Subcutaneous abdominal adipose tissue (tissue), 5 donors: Measurements from ENCODE around the gene SLAMF9.

Experiments used
- H3K27ac ChIP-seq: one replicate; pipeline ENCODE4 v1.7.0; 2013; ENCODE audit warnings: low read depth, mild to moderate bottlenecking, inconsistent platforms, low read length, moderate library complexity
- H3K27me3 ChIP-seq, 5 donors: one replicate each; pipeline ENCODE4 v1.7.0; 2013; ENCODE audit warnings: low read length in 5 of 5, inconsistent platforms in 1 of 5; ENCODE audit not compliant: control insufficient read depth in 5 of 5, insufficient read depth in 4 of 5
- H3K36me3 ChIP-seq, 5 donors: one replicate each; pipeline ENCODE4 v1.7.0; 2013; ENCODE audit warnings: low read length in 5 of 5; ENCODE audit not compliant: control insufficient read depth in 5 of 5, insufficient read depth in 5 of 5
- H3K4me1 ChIP-seq, 5 donors: one replicate each; pipeline ENCODE4 v1.7.0; 2013; ENCODE audit warnings: low read length in 5 of 5, mild to moderate bottlenecking in 3 of 5, moderate library complexity in 1 of 5; ENCODE audit not compliant: control insufficient read depth in 5 of 5, insufficient read depth in 5 of 5
- H3K4me3 ChIP-seq, 5 donors: one replicate each; pipeline ENCODE4 v1.7.0; 2013; ENCODE audit warnings: low read length in 5 of 5, low read depth in 1 of 5
- H3K9ac ChIP-seq, 5 donors: one replicate each; pipeline ENCODE4 v1.7.0; 2013; ENCODE audit warnings: low read length in 5 of 5, mild to moderate bottlenecking in 4 of 5, moderate library complexity in 3 of 5
- H3K9me3 ChIP-seq, 5 donors: one replicate each; pipeline ENCODE4 v1.7.0; 2013; ENCODE audit warnings: low read length in 5 of 5; ENCODE audit not compliant: control insufficient read depth in 5 of 5
- donor health status: healthy.
- donor health status: healthy.
- donor health status: healthy.
- donor health status: healthy.
- donor health status: healthy.

SLAMF9 gene

GRCh38 chr1:159962176-159962575, 8.1 kb upstream of the SLAMF9 start:
- no peaks in the 10 kb centered on the region for H3K9me3 ChIP-seq
- no peaks in the 10 kb centered on the region for H3K4me1 ChIP-seq
- no peak overlapping the region for H3K9ac ChIP-seq
- H3K27me3 ChIP-seq: peaks cover 0 to 9% (median 5%) of the 10 kb centered on the region in 5 donors
- peak overlapping the region in 2 of 5 donors; percentile 12 to 13 for H3K4me3 ChIP-seq
- no peak overlapping the region for H3K27ac ChIP-seq
- H3K36me3 ChIP-seq: no peaks in the 10 kb centered on the region

GRCh38 chr1:159961636-159962035, 7.6 kb upstream of the SLAMF9 start:
- Histone ChIP-seq H3K4me3 (peak overlapping the region in 4 of 5 donors; percentile 12 to 46 (median 36)), H3K27me3 (peaks cover 0 to 9% (median 5%) of the 10 kb centered on the region in 5 donors), H3K9me3 (no peaks in the 10 kb centered on the region), H3K9ac (no peak overlapping the region), H3K36me3 (no peaks in the 10 kb centered on the region), H3K4me1 (no peaks in the 10 kb centered on the region), H3K27ac (no peak overlapping the region)

- H3K4me3 ChIP-seq: peak overlapping the region in 3 of 5 donors; percentile 29 to 46 (median 42)
- H3K4me1 ChIP-seq: no peaks in the 10 kb centered on the region
- H3K27ac ChIP-seq: no peak overlapping the region
- H3K36me3 ChIP-seq: no peaks in the 10 kb centered on the region
- H3K27me3 ChIP-seq: peaks cover 0 to 9% (median 5%) of the 10 kb centered on the region in 5 donors
- H3K9me3 ChIP-seq: no peaks in the 10 kb centered on the region
- H3K9ac ChIP-seq: no peak overlapping the region
Measured at GRCh38 chr1:159960721-159961381, 6.8 kb upstream of the SLAMF9 start.

- H3K27ac ChIP-seq: no peak overlapping the region
- H3K9me3 ChIP-seq: no peaks in the 10 kb centered on the region
- peaks cover 0 to 8% (median 5%) of the 10 kb centered on the region in 5 donors for H3K27me3 ChIP-seq
- H3K4me1 ChIP-seq: no peaks in the 10 kb centered on the region
- H3K36me3 ChIP-seq: no peaks in the 10 kb centered on the region
- no peak overlapping the region for H3K9ac ChIP-seq
- H3K4me3 ChIP-seq: no peak overlapping the region
Measured at GRCh38 chr1:159959451-159959850, 5.4 kb upstream of the SLAMF9 start.

- no peak overlapping the region for H3K4me3 ChIP-seq
- peaks cover 0 to 11% (median 7%) of the 10 kb centered on the region in 5 donors for H3K27me3 ChIP-seq
- H3K9ac ChIP-seq: no peak overlapping the region
- H3K27ac ChIP-seq: no peak overlapping the region
- H3K9me3 ChIP-seq: no peaks in the 10 kb centered on the region
- H3K4me1 ChIP-seq: peaks cover 0 to 2% (median 0%) of the 10 kb centered on the region in 5 donors
- H3K36me3 ChIP-seq: no peaks in the 10 kb centered on the region
Measured at GRCh38 chr1:159958719-159959380, 4.8 kb upstream of the SLAMF9 start.

- Histone ChIP-seq H3K9me3 (no peaks in the 10 kb centered on the region), H3K4me1 (peaks cover 0 to 5% (median 0%) of the 10 kb centered on the region in 5 donors), H3K27me3 (peaks cover 6 to 17% (median 11%) of the 10 kb centered on the region in 5 donors), H3K9ac (no peak overlapping the region), H3K4me3 (no peak overlapping the region), H3K36me3 (no peaks in the 10 kb centered on the region), H3K27ac (no peak overlapping the region)
Measured at GRCh38 chr1:159957824-159958268, 3.8 kb upstream of the SLAMF9 start.

GRCh38 chr1:159955456-159955855, 1.4 kb upstream of the SLAMF9 start:
- no peaks in the 10 kb centered on the region for H3K9me3 ChIP-seq
- peaks cover 0 to 5% (median 0%) of the 10 kb centered on the region in 5 donors for H3K4me1 ChIP-seq
- H3K36me3 ChIP-seq: no peaks in the 10 kb centered on the region
- peaks cover 6 to 25% (median 11%) of the 10 kb centered on the region in 5 donors for H3K27me3 ChIP-seq
- no peak overlapping the region for H3K9ac ChIP-seq
- no peak overlapping the region for H3K27ac ChIP-seq
- H3K4me3 ChIP-seq: no peak overlapping the region

GRCh38 chr1:159952932-159953331, 1.1 kb downstream of the SLAMF9 start:
- Histone ChIP-seq H3K4me3 (no peak overlapping the region), H3K27ac (no peak overlapping the region), H3K9me3 (no peaks in the 10 kb centered on the region), H3K4me1 (peaks cover 0 to 5% (median 0%) of the 10 kb centered on the region in 5 donors), H3K27me3 (peaks cover 6 to 22% (median 11%) of the 10 kb centered on the region in 5 donors), H3K9ac (no peak overlapping the region), H3K36me3 (no peaks in the 10 kb centered on the region)

GRCh38 chr1:159951551-159951950, 2.5 kb downstream of the SLAMF9 start:
- Histone ChIP-seq H3K27me3 (peaks cover 6 to 25% (median 14%) of the 10 kb centered on the region in 5 donors), H3K4me1 (peaks cover 0 to 5% (median 0%) of the 10 kb centered on the region in 5 donors), H3K36me3 (no peaks in the 10 kb centered on the region), H3K9ac (no peak overlapping the region), H3K4me3 (no peak overlapping the region), H3K9me3 (no peaks in the 10 kb centered on the region), H3K27ac (no peak overlapping the region)

- H3K36me3 ChIP-seq: no peaks in the 10 kb centered on the region
- H3K4me1 ChIP-seq: peaks cover 0 to 8% (median 3%) of the 10 kb centered on the region in 5 donors
- no peaks in the 10 kb centered on the region for H3K9me3 ChIP-seq
- H3K27ac ChIP-seq: no peak overlapping the region
- peaks cover 6 to 27% (median 16%) of the 10 kb centered on the region in 5 donors for H3K27me3 ChIP-seq
- no peak overlapping the region for H3K9ac ChIP-seq
- no peak overlapping the region for H3K4me3 ChIP-seq
Measured at GRCh38 chr1:159951016-159951415, 3.0 kb downstream of the SLAMF9 start.
